OCI-LY1 (cell line): ENCODE results near the gene WBP4.

Source experiments
- H2AFZ ChIP-seq: fragments of 200-600 bp; sonication (generic), shearing (Covaris generic); 2 replicates; pipeline ENCODE4 v1.6.0; 2014; ENCODE audit warnings: antibody characterized with exemption, mild to moderate bottlenecking, low read length
- H3F3A ChIP-seq: fragments of 200-600 bp; sonication (generic), shearing (Covaris generic); 2 replicates; pipeline ENCODE4 v1.6.0; 2014; ENCODE audit warnings: mild to moderate bottlenecking, antibody characterized with exemption, low read length, moderate library complexity; ENCODE audit not compliant: insufficient read depth
- H3K27ac ChIP-seq: fragments of 200-600 bp; sonication (generic); 2 replicates; pipeline ENCODE4 v1.5.1; 2014; ENCODE audit warnings: low read length, mixed run types, mild to moderate bottlenecking, low read depth; ENCODE audit not compliant: poor library complexity, severe bottlenecking
- H3K27me3 ChIP-seq: fragments of 200-600 bp; sonication (generic); 2 replicates; pipeline ENCODE4 v1.6.0; 2014; ENCODE audit warnings: antibody characterized with exemption, mild to moderate bottlenecking, low read length, moderate library complexity; ENCODE audit not compliant: insufficient read depth
- H3K36me3 ChIP-seq: fragments of 200-600 bp; sonication (generic); 2 replicates; pipeline ENCODE4 v1.6.1; 2014; ENCODE audit warnings: mild to moderate bottlenecking, antibody characterized with exemption, low read length, moderate library complexity, mixed read lengths; ENCODE audit not compliant: insufficient read depth
- H3K4me1 ChIP-seq: fragments of 200-600 bp; sonication (generic); 2 replicates; pipeline ENCODE4 v1.5.1; 2014; ENCODE audit warnings: mild to moderate bottlenecking, low read length, moderate library complexity; ENCODE audit not compliant: insufficient read depth, severe bottlenecking
- H3K4me2 ChIP-seq: fragments of 200-600 bp; sonication (generic), shearing (Covaris generic); 2 replicates; pipeline ENCODE4 v1.6.1; 2014; ENCODE audit warnings: low read length
- H3K4me3 ChIP-seq: fragments of 200-600 bp; sonication (generic); 2 replicates; pipeline ENCODE4 v1.5.1; 2014; ENCODE audit warnings: low read length, low read depth, mild to moderate bottlenecking, mixed read lengths; ENCODE audit not compliant: poor library complexity, severe bottlenecking
- H3K79me2 ChIP-seq: fragments of 200-600 bp; shearing (Covaris generic); 2 replicates; pipeline ENCODE4 v1.6.1; 2016; ENCODE audit warnings: mixed run types, low read length, mixed read lengths; ENCODE audit not compliant: insufficient read depth
- H3K9ac ChIP-seq: fragments of 200-600 bp; sonication (generic), shearing (Covaris generic); 2 replicates; pipeline ENCODE4 v1.6.1; 2014; ENCODE audit warnings: mild to moderate bottlenecking, low read length, mixed read lengths
- H3K9me2 ChIP-seq: fragments of 200-600 bp; sonication (generic), shearing (Covaris generic); 2 replicates; pipeline ENCODE4 v1.6.1; 2014; ENCODE audit warnings: low read depth, mild to moderate bottlenecking, low read length, mixed read lengths
- H3K9me3 ChIP-seq: fragments of 200-600 bp; shearing (Covaris generic); 2 replicates; pipeline ENCODE4 v1.6.1; 2014; ENCODE audit warnings: low read length, mixed read lengths
- H4K20me1 ChIP-seq: fragments of 200-600 bp; sonication (generic), shearing (Covaris generic); 2 replicates; pipeline ENCODE4 v1.6.0; 2016; ENCODE audit warnings: mild to moderate bottlenecking, low read length; ENCODE audit not compliant: insufficient read depth
- CTCF ChIP-seq: fragments of 200-600 bp; sonication (generic), shearing (Covaris generic); IDR thresholded peaks from 2 replicates; pipeline ENCODE4 v1.5.1; 2017; ENCODE audit warnings: mild to moderate bottlenecking, antibody characterized with exemption, low read length, moderate library complexity, mixed read lengths
- EZH2 ChIP-seq: fragments of 200-600 bp; sonication (generic), shearing (Covaris generic); IDR thresholded peaks from 2 replicates; pipeline ENCODE4 v1.8.0; 2017; ENCODE audit warnings: borderline replicate concordance, mixed run types, mild to moderate bottlenecking, antibody characterized with exemption, low read length, moderate library complexity, mixed read lengths

Gene WBP4

GRCh38 chr13:41015920-41016319, 45.4 kb upstream of the WBP4 start:
- peak overlapping the region; percentile 75 for H3K4me3 ChIP-seq
- peak overlapping the region; percentile 78 for H3K27ac ChIP-seq
- peak overlapping the region; percentile 59 for H3K9ac ChIP-seq
- H3K9me3 ChIP-seq: no peaks in the 10 kb centered on the region
- TF ChIP-seq CTCF: no peak
- H3K4me2 ChIP-seq: peak overlapping the region; percentile 86
- H3K9me2 ChIP-seq: no peaks in the 10 kb centered on the region
- no peak overlapping the region for H2AFZ ChIP-seq
- H3K36me3 ChIP-seq: peaks cover 53% of the 10 kb centered on the region
- no peaks in the 10 kb centered on the region for H4K20me1 ChIP-seq
- H3K4me1 ChIP-seq: peaks cover 63% of the 10 kb centered on the region
- H3K27me3 ChIP-seq: no peaks in the 10 kb centered on the region
- H3K79me2 ChIP-seq: peaks cover 99% of the 10 kb centered on the region
- no peaks in the 10 kb centered on the region for H3F3A ChIP-seq

DNA sequence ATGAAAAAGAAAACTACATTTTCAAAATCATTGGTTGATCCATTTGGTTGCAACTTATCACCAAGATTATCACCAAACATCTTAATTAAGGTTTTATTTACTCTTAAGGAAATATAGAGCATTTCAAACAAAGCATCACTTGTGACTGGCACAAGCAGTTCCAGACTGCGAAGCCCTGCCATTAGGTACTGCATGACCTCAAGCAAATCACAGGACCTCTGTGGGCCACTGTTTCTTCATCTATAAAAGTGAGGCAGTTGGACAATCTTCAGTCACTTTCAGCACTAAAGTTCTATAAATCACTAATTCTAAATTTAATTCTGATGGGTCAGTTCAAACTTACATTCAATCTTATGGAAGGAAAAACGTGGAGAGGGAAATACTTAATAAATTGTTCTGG, 44.1 kb upstream of the WBP4 start:
- H3K27ac ChIP-seq: peak overlapping the region; percentile 95

GRCh38 chr13:41017817-41018601, 43.3 kb upstream of the WBP4 start:
- H3K4me3 ChIP-seq: peak overlapping the region; percentile 75
- H3K27ac ChIP-seq: peak overlapping the region; percentile 95
- no peaks in the 10 kb centered on the region for H3F3A ChIP-seq
- peaks cover 55% of the 10 kb centered on the region for H3K4me1 ChIP-seq
- H3K9me2 ChIP-seq: no peaks in the 10 kb centered on the region
- H3K79me2 ChIP-seq: peaks cover 92% of the 10 kb centered on the region
- H2AFZ ChIP-seq: no peak overlapping the region
- peak overlapping the region; percentile 57 for H3K4me2 ChIP-seq
- H3K27me3 ChIP-seq: no peaks in the 10 kb centered on the region
- H3K9ac ChIP-seq: peak overlapping the region; percentile 83
- no peaks in the 10 kb centered on the region for H3K9me3 ChIP-seq
- H3K36me3 ChIP-seq: peaks cover 36% of the 10 kb centered on the region
- H4K20me1 ChIP-seq: no peaks in the 10 kb centered on the region
- TF ChIP-seq EZH2 (no peak), CTCF (no peak)

More for the DNA sequence above, 44.1 kb upstream of the WBP4 start:
- Histone ChIP-seq H2AFZ (no peak overlapping the region), H4K20me1 (no peaks in the 10 kb centered on the region), H3K36me3 (peaks cover 42% of the 10 kb centered on the region), H3F3A (no peaks in the 10 kb centered on the region), H3K9me3 (no peaks in the 10 kb centered on the region), H3K9me2 (no peaks in the 10 kb centered on the region), H3K27me3 (no peaks in the 10 kb centered on the region), H3K4me3 (peak overlapping the region; percentile 75), H3K79me2 (peaks cover 98% of the 10 kb centered on the region), H3K4me1 (peaks cover 57% of the 10 kb centered on the region), H3K9ac (peak overlapping the region; percentile 83), H3K4me2 (peak overlapping the region; percentile 57)
- TF ChIP-seq CTCF: no peak
- TF ChIP-seq EZH2: no peak
